Adrenal gland (tissue), 12 donors: ENCODE measurements around the gene OPCML. TPM values are rescaled to one million over a fixed set of nuclear protein-coding genes. Genes with fewer than 3 reads are reported as not detected.

Experiments used
- DNase-seq, 7 donors: peaks; one replicate each; pipeline ENCODE4 v3.0.0-alpha.2; 2019 to 2020
- H3K27ac ChIP-seq, 5 donors: fragments of 200-600 bp; sonication (generic) in 4 of 5; 1 replicate in 3 of 5; 2 replicates in 2 of 5; pipeline versions ENCODE4 v1.5.1 to v1.8.0; 2016 to 2020; ENCODE audit warnings: mild to moderate bottlenecking in 1 of 5
- H3K27me3 ChIP-seq: fragments of 200-600 bp; 2 replicates; pipeline ENCODE4 v1.8.0; 2021
- H3K36me3 ChIP-seq, 2 donors: fragments of 200-600 bp; replicated peaks in 1 of 2; 1 replicate in 1 of 2; 2 replicates in 1 of 2; pipeline versions ENCODE4 v1.5.1 to v1.8.0; 2018 to 2022
- H3K4me1 ChIP-seq, 2 donors: fragments of 200-600 bp; replicated peaks in 1 of 2; 1 replicate in 1 of 2; 2 replicates in 1 of 2; pipeline versions ENCODE4 v1.5.1 to v1.8.0; 2018 to 2021
- H3K4me3 ChIP-seq, 4 donors: fragments of 200-600 bp; sonication (generic) in 3 of 4; one replicate each; pipeline ENCODE4 v1.5.1; 2016 to 2018
- H3K9me3 ChIP-seq, 3 donors: fragments of 200-600 bp; sonication (generic) in 1 of 3; replicated peaks in 1 of 3; 1 replicate in 2 of 3; 2 replicates in 1 of 3; pipeline versions ENCODE4 v1.5.1 to v1.8.0; 2016 to 2021
- CTCF ChIP-seq, 6 experiments: fragments of 450-650 bp in 4 of 6; fragments of 200-600 bp in 2 of 6; sonication (generic) in 1 of 6; IDR thresholded peaks; 1 replicate in 5 of 6; 2 replicates in 1 of 6; pipeline versions ENCODE4 v1.5.1 to v1.8.0; 2016 to 2021; ENCODE audit warnings: antibody characterized with exemption in 6 of 6, mild to moderate bottlenecking in 2 of 6, moderate library complexity in 1 of 6
- POLR2A ChIP-seq, 2 donors: fragments of 450-650 bp; IDR thresholded peaks; one replicate each; pipeline ENCODE4 v1.6.1; 2017; ENCODE audit warnings: antibody characterized with exemption in 2 of 2, mild to moderate bottlenecking in 2 of 2, moderate library complexity in 1 of 2
- WGBS, 4 donors: extraction: QIAGEN DNeasy Blood & Tissue Kit in 2 of 4; methylation state at CpG; one replicate each; pipeline versions ENCODE4 v1.1.5 to v1.1.7; 2013 to 2017; 5-methylcytosine and 5-hydroxymethylcytosine counted together
- intact Hi-C, 2 donors: fragments of 100-400 bp; cut with DNase I; formaldehyde crosslinking; loops; one replicate each; pipeline versions ENCODE4 v1.14.1 to v1.15.0; 2022 to 2023
- polyA plus RNA-seq, 3 donors: library from polyadenylated mRNA; stranded (reverse); fragments of 200-250 nt in 2 of 3; fragments of 350-450 nt in 1 of 3; fragmentation: Illumina TruSeq in 1 of 3; extraction: RNeasy Lipid Tissue Mini Kit (QIAGEN cat#74804) in 1 of 3; gene quantifications; one replicate each; pipeline ENCODE4 v1.2.3, GENCODE V29; 2013 to 2014
- total RNA-seq, 9 donors: library from RNA; depleted of rRNA in 4 of 9; stranded (reverse); fragments of >200 nt in 4 of 9; fragments of 120-200 nt in 1 of 9; fragmentation: NEBNext Ultra II Directional in 1 of 9; extraction: Animal tissue kit (Norgen Biotek cat#: 25700) in 1 of 9; gene quantifications; one replicate each; pipeline versions ENCODE4 v1.1.0 to v1.2.4, GENCODE V29; 2013 to 2023
- donor health status: healthy with polysubstance abuse.
- donor health status: Bipolar disorder and iron deficiency.
- donor health status: DM: yes; HTN: yes; CAD: no.
- donor health status: DM: no; HTN: no; CAD: no.
- donor health status: DM: no; HTN: no; CAD: no.
- donor health status: DM: yes; HTN: yes; CAD: no.

The OPCML gene
- total and polyA plus RNA-seq, 12 donors: 0.10 to 5.5 (median 0.72) TPM; not detected in 5

GRCh38 chr11:132999031-132999430 is 533.3 kb downstream of the OPCML start:
- Histone ChIP-seq H3K9me3 (no peaks in the 10 kb centered on the region), H3K36me3 (no peaks in the 10 kb centered on the region), H3K4me1 (no peaks in the 10 kb centered on the region), H3K27ac (no peak overlapping the region), H3K4me3 (no peak overlapping the region), H3K27me3 (no peaks in the 10 kb centered on the region)
- no peak for DNase-seq
- 48 to 69% (median 64%) methylated on average over 5 of the region's 5 CpGs for WGBS, 4 donors
- TF ChIP-seq CTCF (IDR thresholded peaks at IDR 0.05) (no peak), POLR2A (IDR thresholded peaks at IDR 0.05) (no peak)
- intact Hi-C loops: no loop called here

- no peak overlapping the region for H3K4me3 ChIP-seq
- no peaks in the 10 kb centered on the region for H3K27me3 ChIP-seq
- no peak overlapping the region for H3K27ac ChIP-seq
- H3K9me3 ChIP-seq: no peaks in the 10 kb centered on the region
- 73 to 77% (median 75%) methylated on average over 5 of the region's 5 CpGs for WGBS, 4 donors
- no peaks in the 10 kb centered on the region for H3K36me3 ChIP-seq
- intact Hi-C loops: no loop called here
- no peak for DNase-seq
- TF ChIP-seq CTCF (IDR thresholded peaks at IDR 0.05) (no peak), POLR2A (IDR thresholded peaks at IDR 0.05) (no peak)
- H3K4me1 ChIP-seq: no peaks in the 10 kb centered on the region
These were observed 534.9 kb downstream of the OPCML start for GRCh38 chr11:132997396-132997795.

- intact Hi-C loops: no loop called here
- no peak for DNase-seq
- Histone ChIP-seq H3K36me3 (no peaks in the 10 kb centered on the region), H3K9me3 (no peaks in the 10 kb centered on the region), H3K4me3 (no peak overlapping the region), H3K4me1 (no peaks in the 10 kb centered on the region), H3K27ac (no peak overlapping the region), H3K27me3 (no peaks in the 10 kb centered on the region)
- WGBS, 4 donors: 70 to 83% (median 76%) methylated on average over 6 of the region's 6 CpGs
- TF ChIP-seq POLR2A (IDR thresholded peaks at IDR 0.05): no peak
These were observed 537.3 kb downstream of the OPCML start for GRCh38 chr11:132994966-132995365.

- Histone ChIP-seq H3K27me3 (no peaks in the 10 kb centered on the region), H3K27ac (no peak overlapping the region), H3K4me3 (no peak overlapping the region), H3K36me3 (no peaks in the 10 kb centered on the region), H3K9me3 (no peaks in the 10 kb centered on the region), H3K4me1 (no peaks in the 10 kb centered on the region)
- WGBS, 4 donors: 9 to 31% (median 28%) methylated on average over 32 of the region's 32 CpGs
- DNase-seq: no peak
- TF ChIP-seq CTCF (IDR thresholded peaks at IDR 0.05) (no peak), POLR2A (IDR thresholded peaks at IDR 0.05) (no peak)
- intact Hi-C loops: no loop called here
These were observed 538.3 kb downstream of the OPCML start for GRCh38 chr11:132993991-132994502.
